ENCODE data around the gene ROR2. TPM values are rescaled to one million over a fixed set of nuclear protein-coding genes. Genes with fewer than 3 reads are reported as not detected.

Gene ROR2
- total RNA-seq, 4 donors from 2014 or later, result 9.5 to 17.7 (median 15.9) TPM

GRCh38 chr9:91811024-91811909, 138.8 kb downstream of the ROR2 start:
- TF ChIP-seq CTCF (IDR thresholded peaks at IDR 0.05) (no peak), POLR2A (IDR thresholded peaks at IDR 0.05) (no peak)
- Histone ChIP-seq H3K4me1 (peaks cover 10 to 19% of the 10 kb centered on the region in 2 donors), H3K27ac (no peak overlapping the region), H3K9me3 (no peaks in the 10 kb centered on the region), H3K27me3 (no peaks in the 10 kb centered on the region), H3K36me3 (no peaks in the 10 kb centered on the region), H3K4me3 (replicated peaks in 1 of 3) (no peak overlapping the region)
- 84 to 91% methylated on average over 17 to 19 of the region's 19 CpGs for WGBS, 2 donors
- intact Hi-C loops (cut with DNase I), result no loop called here
- no peak for DNase-seq

- peaks cover 10 to 25% of the 10 kb centered on the region in 2 donors for H3K4me1 ChIP-seq
- no peaks in the 10 kb centered on the region for H3K27me3 ChIP-seq
- WGBS, 2 donors, result 92 to 95% methylated on average over 26 of the region's 26 CpGs
- TF ChIP-seq CTCF (IDR thresholded peaks at IDR 0.05) (no peak), POLR2A (IDR thresholded peaks at IDR 0.05) (no peak)
- H3K4me3 ChIP-seq (replicated peaks in 1 of 3), result no peak overlapping the region
- no peak overlapping the region for H3K27ac ChIP-seq
- H3K36me3 ChIP-seq, result no peaks in the 10 kb centered on the region
- intact Hi-C loops (cut with DNase I), result no loop called here
- no peaks in the 10 kb centered on the region for H3K9me3 ChIP-seq
- DNase-seq, result no peak
Measured at GRCh38 chr9:91810286-91810905, 139.6 kb downstream of the ROR2 start.

GRCh38 chr9:91809581-91810285, 140.3 kb downstream of the ROR2 start:
- Histone ChIP-seq H3K27ac (no peak overlapping the region), H3K27me3 (no peaks in the 10 kb centered on the region), H3K36me3 (no peaks in the 10 kb centered on the region), H3K4me3 (replicated peaks in 1 of 3) (no peak overlapping the region), H3K9me3 (no peaks in the 10 kb centered on the region), H3K4me1 (peaks cover 10 to 31% of the 10 kb centered on the region in 2 donors)
- DNase-seq, result no peak
- TF ChIP-seq CTCF (IDR thresholded peaks at IDR 0.05) (no peak), POLR2A (IDR thresholded peaks at IDR 0.05) (no peak)
- 84 to 97% methylated on average over 8 to 20 of the region's 24 CpGs for WGBS, 2 donors
- intact Hi-C loops (cut with DNase I), result no loop called here

- H3K4me3 ChIP-seq (replicated peaks in 1 of 3), result no peak overlapping the region
- H3K27ac ChIP-seq, result peak overlapping the region in 2 of 3 donors; percentile 34 to 66
- intact Hi-C loops (cut with DNase I), result no loop called here
- no peak for DNase-seq
- no peaks in the 10 kb centered on the region for H3K27me3 ChIP-seq
- TF ChIP-seq POLR2A (IDR thresholded peaks at IDR 0.05), result no peak
- TF ChIP-seq CTCF (IDR thresholded peaks at IDR 0.05), result no peak
- no peaks in the 10 kb centered on the region for H3K9me3 ChIP-seq
- peaks cover 10 to 36% of the 10 kb centered on the region in 2 donors for H3K4me1 ChIP-seq
- WGBS, 2 donors, result 75 to 79% methylated on average over 8 of the region's 8 CpGs
- no peaks in the 10 kb centered on the region for H3K36me3 ChIP-seq
Measured at GRCh38 chr9:91807643-91808246, 142.3 kb downstream of the ROR2 start.

All from thyroid gland (tissue), 4 donors.